H9 (cell line): ENCODE data around the gene NUDT16. TPM values are rescaled to one million over a fixed set of nuclear protein-coding genes. Genes with fewer than 3 reads are reported as not detected.

Experiments
- DNase-seq: peaks from one replicate; pipeline ENCODE4 v3.0.0-alpha.2; 2017
- H2AFZ ChIP-seq: one replicate; pipeline ENCODE4 v1.6.1; 2013; ENCODE audit warnings: mild to moderate bottlenecking, low read length, control low read depth, moderate library complexity
- H2AK5ac ChIP-seq: 2 replicates; pipeline ENCODE4 v1.6.1; 2013; ENCODE audit warnings: low read length, control low read depth, mixed read lengths; ENCODE audit not compliant: insufficient read length
- H2BK120ac ChIP-seq: one replicate; pipeline ENCODE4 v1.6.1; 2013; ENCODE audit warnings: low read depth, mild to moderate bottlenecking, low read length, control low read depth, inconsistent platforms; ENCODE audit not compliant: poor library complexity, severe bottlenecking
- H2BK12ac ChIP-seq: 2 replicates; pipeline ENCODE4 v1.6.1; 2013; ENCODE audit warnings: low read length, control low read depth, mixed read lengths, low read depth; ENCODE audit not compliant: insufficient read length
- H2BK15ac ChIP-seq: 2 replicates; pipeline ENCODE4 v1.6.1; 2013; ENCODE audit warnings: low read depth, low read length, control low read depth
- H2BK20ac ChIP-seq: one replicate; pipeline ENCODE4 v1.6.1; 2013; ENCODE audit warnings: low read depth, mild to moderate bottlenecking, low read length, control low read depth, inconsistent platforms; ENCODE audit not compliant: poor library complexity, severe bottlenecking
- H2BK5ac ChIP-seq: 2 replicates; pipeline ENCODE4 v1.6.1; 2013; ENCODE audit warnings: low read length, control low read depth, mixed read lengths; ENCODE audit not compliant: insufficient read length
- H3K14ac ChIP-seq: 2 replicates; pipeline ENCODE4 v1.6.1; 2013; ENCODE audit warnings: low read length, control low read depth; ENCODE audit not compliant: insufficient read depth
- H3K18ac ChIP-seq: 2 replicates; pipeline ENCODE4 v1.6.1; 2013; ENCODE audit warnings: low read depth, mild to moderate bottlenecking, mixed read lengths, low read length, control low read depth; ENCODE audit not compliant: insufficient read length
- H3K23ac ChIP-seq: 2 replicates; pipeline ENCODE4 v1.6.1; 2013; ENCODE audit warnings: low read length, control low read depth, mixed read lengths, low read depth; ENCODE audit not compliant: insufficient read length
- H3K23me2 ChIP-seq: 2 replicates; pipeline ENCODE4 v1.6.1; 2013; ENCODE audit warnings: low read depth, mild to moderate bottlenecking, mixed read lengths, low read length, control low read depth; ENCODE audit not compliant: insufficient read length, poor library complexity, severe bottlenecking
- H3K27ac ChIP-seq: 2 replicates; pipeline ENCODE4 v1.5.1; 2013; ENCODE audit warnings: low read length, control low read depth, mixed read lengths, low read depth; ENCODE audit not compliant: insufficient read length
- H3K27me3 ChIP-seq: 2 replicates; pipeline ENCODE4 v1.6.1; 2013; ENCODE audit warnings: low read length, control low read depth, inconsistent platforms; ENCODE audit not compliant: insufficient read depth
- H3K4ac ChIP-seq: 2 replicates; pipeline ENCODE4 v1.6.1; 2013; ENCODE audit warnings: low read depth, mild to moderate bottlenecking, control low read depth, inconsistent platforms, low read length, moderate library complexity
- H3K4me1 ChIP-seq: 2 replicates; pipeline ENCODE4 v1.6.1; 2013; ENCODE audit warnings: low read length, control low read depth, inconsistent platforms; ENCODE audit not compliant: insufficient read depth
- H3K4me2 ChIP-seq: 2 replicates; pipeline ENCODE4 v1.6.1; 2013; ENCODE audit warnings: low read length, control low read depth, mixed read lengths; ENCODE audit not compliant: insufficient read length, insufficient read depth
- H3K56ac ChIP-seq: 2 replicates; pipeline ENCODE4 v1.6.1; 2013; ENCODE audit warnings: low read depth, mild to moderate bottlenecking, mixed read lengths, low read length, control low read depth; ENCODE audit not compliant: insufficient read length
- H3K79me1 ChIP-seq: 2 replicates; pipeline ENCODE4 v1.6.1; 2013; ENCODE audit warnings: low read depth, mild to moderate bottlenecking, moderate library complexity, low read length, control low read depth, inconsistent platforms; ENCODE audit not compliant: insufficient read depth, poor library complexity, severe bottlenecking
- H3K79me2 ChIP-seq: 2 replicates; pipeline ENCODE4 v1.6.1; 2013; ENCODE audit warnings: low read length, control low read depth, inconsistent platforms; ENCODE audit not compliant: insufficient read depth
- H3K9ac ChIP-seq: 2 replicates; pipeline ENCODE4 v1.6.1; 2013; ENCODE audit warnings: low read length, control low read depth, mixed read lengths; ENCODE audit not compliant: insufficient read length; ENCODE audit errors: extremely low read depth
- H3K9me3 ChIP-seq: one replicate; pipeline ENCODE4 v1.6.1; 2013; ENCODE audit warnings: low read depth, low read length, inconsistent platforms; ENCODE audit not compliant: control insufficient read depth
- H3T11ph ChIP-seq: one replicate; pipeline ENCODE4 v1.6.1; 2013; ENCODE audit warnings: mild to moderate bottlenecking, low read length, control low read depth, inconsistent platforms
- H4K20me1 ChIP-seq: one replicate; pipeline ENCODE4 v1.6.1; 2013; ENCODE audit not compliant: control insufficient read depth, insufficient read length, insufficient read depth
- H4K5ac ChIP-seq: 2 replicates; pipeline ENCODE4 v1.6.1; 2013; ENCODE audit warnings: low read depth, mild to moderate bottlenecking, mixed read lengths, low read length, control low read depth; ENCODE audit not compliant: insufficient read length
- H4K8ac ChIP-seq: replicated peaks from 2 replicates; pipeline ENCODE4 v1.6.1; 2013; ENCODE audit warnings: low read length, control low read depth, mixed read lengths, low read depth; ENCODE audit not compliant: insufficient read length
- H4K91ac ChIP-seq: 2 replicates; pipeline ENCODE4 v1.6.1; 2013; ENCODE audit warnings: low read depth, mild to moderate bottlenecking, moderate library complexity, mixed read lengths, low read length, control low read depth; ENCODE audit not compliant: insufficient read length
- H3K27ac Mint-ChIP-seq, 3 experiments: 2 replicates in 2 of 3; 3 replicates in 1 of 3; pipeline ENCODE4 v1.8.0; 2020 to 2021; ENCODE audit warnings: mixed read lengths in 3 of 3, mild to moderate bottlenecking in 1 of 3, moderate library complexity in 1 of 3
- H3K27me3 Mint-ChIP-seq: 2 replicates; pipeline ENCODE4 v1.8.0; 2021; ENCODE audit warnings: low read depth, mild to moderate bottlenecking, moderate library complexity, mixed read lengths
- H3K36me3 Mint-ChIP-seq, 3 experiments: 2 replicates in 2 of 3; 3 replicates in 1 of 3; pipeline ENCODE4 v1.8.0; 2020 to 2021; ENCODE audit warnings: low read depth in 3 of 3, mixed read lengths in 3 of 3; ENCODE audit not compliant: insufficient read depth in 1 of 3
- H3K4me1 Mint-ChIP-seq, 2 experiments: 2 replicates each; pipeline ENCODE4 v1.8.0; 2020; ENCODE audit warnings: mixed read lengths in 2 of 2
- H3K4me3 Mint-ChIP-seq, 2 experiments: 2 replicates in 1 of 2; 3 replicates in 1 of 2; pipeline ENCODE4 v1.8.0; 2020 to 2021; ENCODE audit warnings: mild to moderate bottlenecking in 2 of 2, mixed read lengths in 2 of 2, moderate library complexity in 1 of 2
- H3K9me3 Mint-ChIP-seq, 2 experiments: 2 replicates in 1 of 2; 3 replicates in 1 of 2; pipeline ENCODE4 v1.8.0; 2020; ENCODE audit warnings: mild to moderate bottlenecking in 2 of 2, mixed read lengths in 2 of 2, moderate library complexity in 1 of 2
- CTCF ChIP-seq: fragments of 200-600 bp; sonication (generic); conservative IDR thresholded peaks from 3 replicates; pipeline ENCODE4 v1.8.0; 2021; ENCODE audit warnings: antibody characterized with exemption, mild to moderate bottlenecking
- WGBS: extraction: QIAGEN DNeasy Blood & Tissue Kit; methylation state at CpG from one replicate; pipeline ENCODE4 v1.1.7; 2013; ENCODE audit warnings: missing lambda C conversion rate, low lambda C conversion rate, mixed read lengths; ENCODE audit not compliant: insufficient read length; ENCODE audit errors: extremely low coverage; 5-methylcytosine and 5-hydroxymethylcytosine counted together
- total RNA-seq: library from RNA; stranded (reverse); gene quantifications from 2 replicates; pipeline ENCODE4 v1.2.1, GENCODE V29; 2021

The NUDT16 gene
- total RNA-seq, 1 experiment from 2014 or later: 18.2 TPM

- H3K56ac ChIP-seq: no peak overlapping the region
Observed at GRCh38 chr3:131357275-131357674, 24.3 kb upstream of the NUDT16 start.

More at GRCh38 chr3:131357275-131357674, 24.3 kb upstream of the NUDT16 start:
- Histone ChIP-seq H4K8ac (no peak overlapping the region), H3K4ac (no peak overlapping the region), H3K79me2 (no peaks in the 10 kb centered on the region), H2BK15ac (no peak overlapping the region), H3K27ac (no peak overlapping the region), H3K18ac (no peak overlapping the region), H3K23ac (no peak overlapping the region), H3K14ac (no peak overlapping the region), H2BK12ac (no peak overlapping the region), H3K4me2 (no peak overlapping the region), H3K4me1 (no peaks in the 10 kb centered on the region), H3T11ph (no peak overlapping the region), H2BK120ac (no peak overlapping the region), H3K9ac (no peak overlapping the region), H3K27me3 (no peaks in the 10 kb centered on the region), H4K20me1 (no peaks in the 10 kb centered on the region), H3K79me1 (no peaks in the 10 kb centered on the region), H2BK20ac (no peak overlapping the region), H2BK5ac (no peak overlapping the region), H2AFZ (no peak overlapping the region), H3K23me2 (peaks cover 4% of the 10 kb centered on the region), H2AK5ac (no peak overlapping the region), H4K5ac (no peak overlapping the region), H3K9me3 (no peaks in the 10 kb centered on the region), H4K91ac (no peak overlapping the region)
- DNase-seq: no peak
- H3K4me1 Mint-ChIP-seq: peaks cover 15 to 20% of the 10 kb centered on the region in 2 experiments
- no peak overlapping the region for H3K4me3 Mint-ChIP-seq
- H3K9me3 Mint-ChIP-seq: peaks cover 0 to under 1% of the 10 kb centered on the region in 2 experiments; a peak in 1 of 5 replicates
- H3K36me3 Mint-ChIP-seq: peaks cover 0 to under 1% (median 0%) of the 10 kb centered on the region in 3 experiments; a peak in 2 of 7 replicates
- no CpG with 5 or more reads among the region's 1 CpG for WGBS
- no peak overlapping the region for H3K27ac Mint-ChIP-seq
- TF ChIP-seq CTCF: no peak
- no peaks in the 10 kb centered on the region; the same call in 1 of the 2 replicates for H3K27me3 Mint-ChIP-seq
